Breast epithelium (tissue), 4 donors: ENCODE measurements around the gene TRIM28. TPM values are rescaled to one million over a fixed set of nuclear protein-coding genes. Genes with fewer than 3 reads are reported as not detected.
A peak's percentile ranks its signal among the peaks of the same experiment; 100 is the strongest.

Source experiments
- DNase-seq, 2 donors: peaks; one replicate each; pipeline ENCODE4 v3.0.0-alpha.2; 2019; ENCODE audit warnings: low spot score in 2 of 2
- H3K27ac ChIP-seq, 2 donors: fragments of 200-600 bp; sonication (generic) in 1 of 2; one replicate each; pipeline ENCODE4 v1.5.1; 2016 to 2019; ENCODE audit warnings: mild to moderate bottlenecking in 1 of 2
- H3K27me3 ChIP-seq, 2 donors: fragments of 200-600 bp; sonication (generic) in 1 of 2; one replicate each; pipeline versions ENCODE4 v1.5.1 to v1.6.0; 2017 to 2019; ENCODE audit warnings: control low read depth in 1 of 2, mild to moderate bottlenecking in 1 of 2
- H3K36me3 ChIP-seq: fragments of 200-600 bp; one replicate; pipeline ENCODE4 v1.5.1; 2019
- H3K4me1 ChIP-seq, 2 donors: fragments of 200-600 bp; sonication (generic); one replicate each; pipeline ENCODE4 v1.5.1; 2016 to 2019; ENCODE audit warnings: control low read depth in 1 of 2
- H3K4me3 ChIP-seq, 3 donors: fragments of 200-600 bp; sonication (generic); 1 replicate in 2 of 3; 2 replicates in 1 of 3; pipeline ENCODE4 v1.5.1; 2016 to 2019; ENCODE audit warnings: mild to moderate bottlenecking in 3 of 3, moderate library complexity in 2 of 3
- H3K9me3 ChIP-seq, 2 donors: fragments of 200-600 bp; sonication (generic) in 1 of 2; one replicate each; pipeline ENCODE4 v1.5.1; 2016 to 2019; ENCODE audit warnings: control low read depth in 1 of 2
- CTCF ChIP-seq, 3 donors: fragments of 450-650 bp; IDR thresholded peaks; one replicate each; pipeline ENCODE4 v1.5.1; 2016 to 2017; ENCODE audit warnings: antibody characterized with exemption in 3 of 3, mild to moderate bottlenecking in 3 of 3, moderate library complexity in 3 of 3
- POLR2A ChIP-seq: fragments of 450-650 bp; IDR thresholded peaks from one replicate; pipeline ENCODE4 v1.6.1; 2016; ENCODE audit warnings: antibody characterized with exemption, mild to moderate bottlenecking, moderate library complexity
- POLR2AphosphoS5 ChIP-seq, 3 donors: sonication (generic); formaldehyde crosslinking; IDR thresholded peaks; one replicate each; pipeline ENCODE4 v1.6.1; 2017; ENCODE audit warnings: antibody characterized with exemption in 3 of 3
- intact Hi-C: fragments of 100-400 bp; cut with DNase I; formaldehyde crosslinking; loops from one replicate; pipeline ENCODE4 v1.15.1; 2023; ENCODE audit warnings: low total_unique reads
- total RNA-seq, 3 donors: library from RNA; depleted of rRNA; stranded (reverse); fragments of >200 nt; gene quantifications; one replicate each; pipeline ENCODE4 v1.1.0, GENCODE V29; 2016

The TRIM28 gene
- 100 to 1,000 TPM; 110 to 190 (median 173) TPM for total RNA-seq

DNA sequence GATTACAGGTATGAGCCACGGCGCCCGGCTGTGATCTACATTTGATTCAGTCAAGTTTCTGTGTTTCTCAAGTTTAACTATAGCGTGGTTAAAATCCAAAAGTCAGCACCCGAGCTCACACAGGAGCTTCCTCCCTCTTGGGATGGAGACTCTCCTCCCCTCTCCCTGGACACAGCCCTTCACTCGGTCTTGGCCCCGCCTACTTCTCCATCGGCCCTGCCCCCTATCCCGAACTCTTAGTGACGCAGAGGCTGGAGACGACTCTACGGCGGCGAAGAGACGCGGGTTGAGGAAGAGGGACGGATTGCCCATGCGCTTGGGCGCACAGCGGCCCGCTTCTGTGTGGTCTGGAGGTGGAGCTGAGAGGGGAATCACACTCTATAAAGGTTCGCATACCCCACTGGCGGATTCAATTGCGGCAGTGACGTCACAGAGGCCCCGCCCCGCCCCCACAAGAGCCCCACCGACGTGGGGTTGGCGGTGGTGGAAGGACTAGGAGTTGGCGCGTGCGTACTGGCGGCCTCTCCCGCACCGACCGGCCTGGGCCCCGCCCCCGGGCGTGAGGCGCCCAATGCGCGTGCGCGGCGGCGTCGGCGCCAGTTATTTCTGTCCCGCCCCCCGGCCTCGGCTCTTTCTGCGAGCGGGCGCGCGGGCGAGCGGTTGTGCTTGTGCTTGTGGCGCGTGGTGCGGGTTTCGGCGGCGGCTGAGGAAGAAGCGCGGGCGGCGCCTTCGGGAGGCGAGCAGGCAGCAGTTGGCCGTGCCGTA lies at the start of gene TRIM28:
Gene TRIM28, plus strand, starts transcription at position 239 of the 765 bp plus-strand sequence. CDS start 694 bp downstream, outside the sequence.
- Histone ChIP-seq H3K9me3 (no peaks in the 10 kb centered on the region), H3K27me3 (no peaks in the 10 kb centered on the region), H3K36me3 (peaks cover 15% of the 10 kb centered on the region), H3K27ac (peak within 1 kb of the TSS; percentile 97), H3K4me3 (peak within 1 kb of the TSS; percentile 87 to 99 (median 93)), H3K4me1 (peaks cover 11 to 18% of the 10 kb centered on the region in 2 donors)
- peak in 2 of 3 donors; percentile 21 to 22 for TF ChIP-seq CTCF (IDR thresholded peaks at IDR 0.05)
- peak; percentile 90 for TF ChIP-seq POLR2A
- TF ChIP-seq POLR2AphosphoS5 (IDR thresholded peaks at IDR 0.05) = peak; percentile 96 to 97 (median 96)
- intact Hi-C loops = no loop called here
- peak; percentile 98 to 99 for DNase-seq

DNA sequence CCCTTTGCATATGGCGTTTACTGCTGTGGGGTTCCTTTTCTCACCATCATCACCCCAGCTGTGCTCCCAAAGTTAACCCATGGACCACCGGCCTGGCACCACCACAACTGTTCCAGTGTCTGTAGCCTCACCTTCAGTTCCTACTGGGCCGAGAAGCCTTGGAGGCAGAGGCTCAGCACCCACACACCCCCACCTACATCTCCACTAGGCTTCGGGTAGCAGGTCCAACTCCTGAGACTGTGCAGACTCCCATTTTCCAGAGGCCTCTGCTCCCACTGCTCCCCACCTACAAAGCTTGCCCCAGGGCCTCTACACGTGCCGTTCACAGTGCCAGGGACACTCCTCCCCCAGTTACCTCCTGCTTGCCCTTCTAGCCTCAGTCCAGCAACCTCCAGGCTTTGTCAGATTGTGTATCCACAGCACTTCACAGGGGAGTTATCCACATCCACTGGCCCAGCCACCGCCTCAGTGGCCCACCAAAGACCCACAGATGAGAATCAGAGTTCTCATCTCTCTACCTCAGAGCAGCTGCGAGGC lies 46.2 kb upstream of the TRIM28 start:
- intact Hi-C loops = loop anchor here (5.0 kb wide), 1 partner anchor 1275 kb away; no protein-coding TSS in a partner anchor
- H3K27ac ChIP-seq = peak overlapping the region in 1 of 2 donors; percentile 25
- H3K4me3 ChIP-seq = peak overlapping the region in 1 of 3 donors; percentile 73
- no peaks in the 10 kb centered on the region for H3K27me3 ChIP-seq
- no peak for DNase-seq
- peaks cover 0 to 6% of the 10 kb centered on the region in 2 donors for H3K4me1 ChIP-seq
- TF ChIP-seq POLR2A = no peak
- TF ChIP-seq CTCF (IDR thresholded peaks at IDR 0.05) = no peak
- no peak for TF ChIP-seq POLR2AphosphoS5 (IDR thresholded peaks at IDR 0.05)
- no peaks in the 10 kb centered on the region for H3K36me3 ChIP-seq
- H3K9me3 ChIP-seq = no peaks in the 10 kb centered on the region

DNA sequence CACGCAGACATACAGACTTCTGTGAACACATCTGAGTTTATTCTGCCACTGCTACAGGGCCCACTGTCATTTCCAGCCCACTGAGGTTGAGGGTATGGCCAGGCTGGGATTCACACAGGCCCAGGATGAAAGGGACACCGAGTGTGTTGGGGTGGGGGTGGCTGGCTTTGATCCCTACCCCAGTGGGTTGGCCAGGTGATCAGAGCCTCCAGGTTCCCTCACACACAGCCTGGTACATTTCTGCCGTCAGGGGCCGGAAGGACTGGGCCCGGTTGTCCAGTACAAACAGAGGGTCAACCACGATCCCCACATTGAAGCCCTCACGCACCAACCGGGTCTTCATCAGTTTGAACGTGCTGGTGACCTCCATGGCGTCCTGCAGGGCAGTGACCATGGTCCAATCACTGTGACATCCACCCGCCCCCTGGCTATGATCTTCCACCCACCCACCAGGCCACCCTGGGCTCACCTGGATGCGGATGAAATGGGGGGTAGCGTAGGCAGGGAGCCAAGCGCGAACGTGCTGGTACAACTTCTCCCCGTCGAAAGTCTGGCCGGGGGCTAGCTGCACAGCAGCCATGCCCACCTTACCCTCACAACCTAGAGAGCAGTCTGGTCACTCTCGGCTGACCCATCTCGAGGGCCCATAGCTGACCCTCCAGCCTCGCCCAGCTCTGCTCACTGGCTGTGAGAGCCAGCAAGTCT lies 45.4 kb upstream of the TRIM28 start:
- intact Hi-C loops = loop anchor here (5.0 kb wide), 1 partner anchor 1276 kb away; no protein-coding TSS in a partner anchor
- peaks cover 0 to 6% of the 10 kb centered on the region in 2 donors for H3K4me1 ChIP-seq
- H3K4me3 ChIP-seq = peak overlapping the region; percentile 52 to 73 (median 65)
- H3K9me3 ChIP-seq = no peaks in the 10 kb centered on the region
- H3K36me3 ChIP-seq = no peaks in the 10 kb centered on the region
- H3K27ac ChIP-seq = peak overlapping the region; percentile 88 to 90
- H3K27me3 ChIP-seq = no peaks in the 10 kb centered on the region
- no peak for DNase-seq
- no peak for TF ChIP-seq POLR2A
- TF ChIP-seq CTCF (IDR thresholded peaks at IDR 0.05) = no peak
- TF ChIP-seq POLR2AphosphoS5 (IDR thresholded peaks at IDR 0.05) = no peak

DNA sequence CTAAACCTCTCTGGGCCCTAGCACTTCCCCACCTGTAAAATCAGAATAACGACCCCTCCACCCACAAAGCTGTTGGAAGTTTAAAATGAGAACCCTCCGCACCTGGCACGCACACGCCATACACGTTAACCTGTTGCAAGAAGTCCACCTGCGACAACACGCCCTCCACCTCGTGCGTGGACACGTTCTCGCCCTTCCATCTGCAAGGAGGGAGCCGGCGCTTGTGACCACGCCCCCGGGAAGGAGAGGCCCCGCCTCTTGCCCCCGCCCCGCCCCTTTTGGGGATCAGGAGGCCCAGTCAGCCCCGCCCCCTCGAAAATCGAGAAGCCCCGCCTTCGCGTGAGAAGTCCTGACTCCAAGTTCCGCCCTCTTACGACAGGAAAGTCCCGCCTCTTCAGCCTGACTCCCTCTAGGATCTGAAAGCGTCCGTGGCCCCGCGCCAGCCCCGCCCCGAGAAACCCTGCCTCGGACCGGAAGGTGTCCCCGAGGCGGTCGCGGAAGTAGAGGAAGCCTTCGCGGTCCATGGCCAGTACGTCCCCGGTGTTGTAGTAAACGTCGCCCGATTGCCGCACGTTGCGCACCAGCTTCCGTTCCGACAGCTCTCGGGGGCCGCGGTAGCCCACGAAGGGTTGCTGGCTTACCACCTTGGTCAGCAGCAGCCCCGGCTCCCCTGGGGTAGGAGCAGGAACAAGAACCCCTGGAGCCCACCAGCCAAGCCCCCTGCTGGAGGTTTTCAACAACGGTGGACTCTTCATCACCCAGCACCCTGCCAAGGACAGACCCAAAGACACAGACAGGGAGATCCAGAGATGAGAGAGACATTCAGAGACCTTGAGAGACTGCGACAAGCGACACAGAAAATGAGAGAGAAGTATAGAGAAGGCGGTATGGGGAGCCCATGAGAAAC lies 44.6 kb upstream of the TRIM28 start:
- TF ChIP-seq POLR2AphosphoS5 (IDR thresholded peaks at IDR 0.05) = peak; percentile 87 to 91 (median 88)
- TF ChIP-seq POLR2A = peak; percentile 26
- peak; percentile 18 to 38 (median 36) for TF ChIP-seq CTCF (IDR thresholded peaks at IDR 0.05)
- Histone ChIP-seq H3K27ac (peak overlapping the region; percentile 88 to 90), H3K4me3 (peak overlapping the region; percentile 52 to 73 (median 65)), H3K36me3 (no peaks in the 10 kb centered on the region), H3K4me1 (peaks cover 0 to 6% of the 10 kb centered on the region in 2 donors), H3K27me3 (no peaks in the 10 kb centered on the region), H3K9me3 (no peaks in the 10 kb centered on the region)
- peak; percentile 99 to 100 for DNase-seq
- intact Hi-C loops = loop anchor here (5.0 kb wide), 1 partner anchor 1277 kb away; no protein-coding TSS in a partner anchor
